A549 (cell line): ENCODE measurements around the gene TSPAN18. TPM values are rescaled to one million over a fixed set of nuclear protein-coding genes. Genes with fewer than 3 reads are reported as not detected.

Source experiments
- ATAC-seq, 2 experiments: fragments of 200-7000 bp in 1 of 2; fragments of >200 bp in 1 of 2; cut with Nextera tagmentation in 1 of 2; cut with Tn5 transposase in 1 of 2; 3 replicates each; pipeline versions ENCODE4 v1.8.0 to v1.9.1; 2018 to 2020; ENCODE audit warnings: mild to moderate bottlenecking in 1 of 2, moderate library complexity in 1 of 2
- CTCF ChIA-PET: fragments of 300-600 bp; sonication (Branson Sonifier 250); formaldehyde crosslinking; extraction: SDS; loops from one replicate; lab custom pipeline; 2021; ENCODE audit warnings: antibody characterized with exemption, inconsistent platforms; lab: Yijun Ruan, JAX
- POLR2A ChIA-PET: fragments of 350-600 bp; formaldehyde crosslinking; extraction: SDS; loops from one replicate; lab custom pipeline; 2021; ENCODE audit warnings: antibody characterized with exemption, inconsistent platforms; lab: Yijun Ruan, JAX
- DNase-seq, 2 experiments: peaks; one replicate each; pipeline versions ENCODE4 v3.0.0 to v3.0.0-alpha.2; 2011 to 2016; ENCODE audit warnings: low read depth in 1 of 2, low spot score in 1 of 2
- FAIRE-seq: peaks from 2 replicates; lab custom pipeline; 2011; peaks lifted over from hg19 to GRCh38; lab: Jason Lieb, UNC
- H3K27ac ChIP-seq, 2 experiments: fragments of >200 bp; sonication (Bioruptor Twin); formaldehyde crosslinking; 3 replicates each; pipeline ENCODE4 v1.5.1; 2016 to 2017
- H3K4me1 ChIP-seq: fragments of >200 bp; sonication (Bioruptor Twin); formaldehyde crosslinking; 3 replicates; pipeline ENCODE4 v1.6.1; 2016
- H3K4me2 ChIP-seq: fragments of >200 bp; sonication (Bioruptor Twin); formaldehyde crosslinking; 3 replicates; pipeline ENCODE4 v1.6.1; 2016
- H3K4me3 ChIP-seq: fragments of >200 bp; sonication (Bioruptor Twin); formaldehyde crosslinking; 3 replicates; pipeline ENCODE4 v1.5.1; 2016
- H3K9me3 ChIP-seq: fragments of >200 bp; sonication (Bioruptor Twin); formaldehyde crosslinking; 3 replicates; pipeline ENCODE4 v1.6.1; 2016
- ATOH8 ChIP-seq: fragments of 250-450 bp; sonication (Bioruptor Pico); IDR thresholded peaks from 2 replicates; pipeline ENCODE4 v1.5.0; 2020; ENCODE audit warnings: low read depth, mild to moderate bottlenecking, moderate library complexity
- BCL3 ChIP-seq: fragments of >200 bp; sonication (Bioruptor Twin); formaldehyde crosslinking; IDR thresholded peaks from 3 replicates; pipeline ENCODE4 v1.6.1; 2016
- BHLHE40 ChIP-seq: IDR thresholded peaks from 2 replicates; pipeline ENCODE4 v1.6.1; 2012; ENCODE audit warnings: low read depth, low read length, inconsistent platforms
- CBX8 ChIP-seq: fragments of 200-600 bp; sonication (generic); IDR thresholded peaks from 2 replicates; pipeline ENCODE4 v1.6.1; 2016
- CHD2 ChIP-seq: fragments of 150-350 bp; IDR thresholded peaks from 2 replicates; pipeline ENCODE4 v1.6.1; 2014; ENCODE audit warnings: low read length; ENCODE audit not compliant: partially characterized antibody
- EHF ChIP-seq: fragments of 250-450 bp; sonication (Bioruptor Pico); IDR thresholded peaks from 2 replicates; pipeline ENCODE4 v1.5.0; 2020; ENCODE audit warnings: mild to moderate bottlenecking
- EP300 ChIP-seq, 2 experiments: fragments of >200 bp; sonication (Bioruptor Twin); formaldehyde crosslinking; IDR thresholded peaks; 2 replicates in 1 of 2; 3 replicates in 1 of 2; pipeline ENCODE4 v1.6.1; 2016 to 2017
- GATA3 ChIP-seq: IDR thresholded peaks from 2 replicates; pipeline ENCODE4 v1.6.1; 2012; ENCODE audit warnings: borderline replicate concordance
- HEYL ChIP-seq: fragments of 250-450 bp; sonication (Bioruptor Pico); IDR thresholded peaks from 2 replicates; pipeline ENCODE4 v1.8.0; 2021; ENCODE audit warnings: mild to moderate bottlenecking, moderate library complexity
- HOXA7 ChIP-seq: fragments of 250-450 bp; sonication (Bioruptor Pico); IDR thresholded peaks from 2 replicates; pipeline ENCODE4 v1.5.0; 2020; ENCODE audit warnings: mild to moderate bottlenecking, moderate library complexity
- JUNB ChIP-seq: fragments of >200 bp; sonication (Bioruptor Twin); formaldehyde crosslinking; IDR thresholded peaks from 2 replicates; pipeline ENCODE4 v1.6.1; 2016
- KDM1A ChIP-seq: fragments of 200-600 bp; sonication (generic); IDR thresholded peaks from 2 replicates; pipeline ENCODE4 v1.6.1; 2016; ENCODE audit warnings: low read depth, mild to moderate bottlenecking
- MAX ChIP-seq: IDR thresholded peaks from 2 replicates; pipeline ENCODE4 v1.6.1; 2012
- MAZ ChIP-seq: fragments of 150-350 bp; IDR thresholded peaks from 2 replicates; pipeline ENCODE4 v1.6.1; 2014; ENCODE audit warnings: antibody characterized with exemption, low read depth, low read length, borderline replicate concordance
- MYC ChIP-seq: IDR thresholded peaks from 2 replicates; pipeline ENCODE4 v1.6.1; 2012; ENCODE audit warnings: mild to moderate bottlenecking, inconsistent platforms, low read length, improper control_type of control experiment, borderline replicate concordance
- NFE2L2 ChIP-seq: fragments of 150-350 bp; conservative IDR thresholded peaks from 2 replicates; pipeline ENCODE4 v1.6.1; 2014; ENCODE audit warnings: low read length
- NPAS2 ChIP-seq: fragments of 250-450 bp; sonication (Bioruptor Pico); IDR thresholded peaks from 2 replicates; pipeline ENCODE4 v1.8.0; 2022; ENCODE audit warnings: mild to moderate bottlenecking, moderate library complexity, borderline replicate concordance
- POLR2AphosphoS2 ChIP-seq: conservative IDR thresholded peaks from 2 replicates; pipeline ENCODE4 v1.6.1; 2012; ENCODE audit warnings: low read length, improper control_type of control experiment, inconsistent platforms
- RCOR1 ChIP-seq: fragments of 150-350 bp; IDR thresholded peaks from 2 replicates; pipeline ENCODE4 v1.6.1; 2014; ENCODE audit warnings: antibody characterized with exemption, low read length, low read depth
- RFX5 ChIP-seq: fragments of 450-650 bp; IDR thresholded peaks from 2 replicates; pipeline ENCODE4 v1.7.1; 2014; ENCODE audit warnings: antibody characterized with exemption, mild to moderate bottlenecking, moderate library complexity
- SREBF2 ChIP-seq: fragments of 450-650 bp; IDR thresholded peaks from 2 replicates; pipeline ENCODE4 v1.6.1; 2014; ENCODE audit warnings: mild to moderate bottlenecking, moderate library complexity
- TFCP2L1 ChIP-seq: fragments of 250-450 bp; sonication (Bioruptor Pico); IDR thresholded peaks from 2 replicates; pipeline ENCODE4 v1.5.0; 2021; ENCODE audit warnings: mild to moderate bottlenecking
- USF2 ChIP-seq: fragments of 450-650 bp; IDR thresholded peaks from 2 replicates; pipeline ENCODE4 v1.6.1; 2014; ENCODE audit warnings: antibody characterized with exemption
- ZSCAN20 ChIP-seq: fragments of 250-450 bp; sonication (Bioruptor Pico); IDR thresholded peaks from 2 replicates; pipeline ENCODE4 v1.8.0; 2022; ENCODE audit warnings: mild to moderate bottlenecking, moderate library complexity
- WGBS: methylation state at CpG from one replicate; pipeline ENCODE4 v1.1.6; 2017; ENCODE audit errors: missing lambda C conversion rate; 5-methylcytosine and 5-hydroxymethylcytosine counted together
- polyA plus RNA-seq, 4 experiments: library from polyadenylated mRNA; depleted of rRNA in 3 of 4; stranded (reverse); fragments of >200 nt; fragmentation: RNase III in 1 of 4; extraction: RNeasy Plus Mini Kit Qiagen cat#74134 plus additional on column Dnase treatment in 1 of 4; gene quantifications; 2 replicates in 3 of 4; 3 replicates in 1 of 4; pipeline ENCODE4 v1.2.3, GENCODE V29; 2011 to 2017

Gene TSPAN18
- polyA plus RNA-seq, 2 of the 4 experiments (the other 2 are of a cell fraction), result 0.81 to 4.5 TPM

- Histone ChIP-seq H3K4me3 (no peak overlapping the region), H3K4me2 (no peak overlapping the region), H3K9me3 (no peaks in the 10 kb centered on the region), H3K27ac (no peak overlapping the region), H3K4me1 (no peaks in the 10 kb centered on the region)
- ChIA-PET POLR2A (no interaction called here), CTCF (interaction anchor here (1.1 to 2.0 kb wide), 6 partner anchors 16 to 137 kb away, joined by 3 to 10 read pairs (median 4); no protein-coding TSS in a partner anchor)
- DNase-seq (no peak), FAIRE-seq (no peak), ATAC-seq (no peak)
- 57% methylated on average over 3 of the region's 3 CpGs for WGBS
- TF ChIP-seq HOXA7 (no peak), EHF (no peak), MAX (no peak), NFE2L2 (no peak), SREBF2 (no peak), KDM1A (no peak), POLR2AphosphoS2 (no peak), EP300 (IDR thresholded peaks at IDR 0.05) (no peak), HEYL (CRISPR knock-in tag) (no peak), MYC (no peak), RFX5 (no peak), NPAS2 (CRISPR knock-in tag) (no peak), CBX8 (no peak), GATA3 (no peak), TFCP2L1 (CRISPR knock-in tag) (no peak), MAZ (no peak), ZSCAN20 (CRISPR knock-in tag) (no peak), BHLHE40 (no peak), JUNB (no peak)
Observed at GRCh38 chr11:44968510-44968909, 241.7 kb downstream of the TSPAN18 start.

GRCh38 chr11:44969651-44970252 lies 243.0 kb downstream of the TSPAN18 start:
- POLR2A ChIA-PET, result no interaction called here
- FAIRE-seq, result no peak

More at GRCh38 chr11:44969651-44970252, 243.0 kb downstream of the TSPAN18 start:
- ATAC-seq (no peak), DNase-seq (no peak)
- no peaks in the 10 kb centered on the region for H3K4me1 ChIP-seq
- 79% methylated on average over 12 of the region's 12 CpGs for WGBS
- TF ChIP-seq ATOH8 (no peak), HEYL (CRISPR knock-in tag) (no peak), CHD2 (no peak), USF2 (no peak), BCL3 (no peak), RCOR1 (no peak)
- H3K4me2 ChIP-seq, result no peak overlapping the region
- CTCF ChIA-PET, result interaction anchor here (1.2 to 2.0 kb wide), 4 partner anchors 33 to 136 kb away, joined by 4 to 10 read pairs (median 4); no protein-coding TSS in a partner anchor
- no peak overlapping the region for H3K27ac ChIP-seq
- no peaks in the 10 kb centered on the region for H3K9me3 ChIP-seq
- no peak overlapping the region for H3K4me3 ChIP-seq
